ENCODE measurements around the gene TCF19.

DNA sequence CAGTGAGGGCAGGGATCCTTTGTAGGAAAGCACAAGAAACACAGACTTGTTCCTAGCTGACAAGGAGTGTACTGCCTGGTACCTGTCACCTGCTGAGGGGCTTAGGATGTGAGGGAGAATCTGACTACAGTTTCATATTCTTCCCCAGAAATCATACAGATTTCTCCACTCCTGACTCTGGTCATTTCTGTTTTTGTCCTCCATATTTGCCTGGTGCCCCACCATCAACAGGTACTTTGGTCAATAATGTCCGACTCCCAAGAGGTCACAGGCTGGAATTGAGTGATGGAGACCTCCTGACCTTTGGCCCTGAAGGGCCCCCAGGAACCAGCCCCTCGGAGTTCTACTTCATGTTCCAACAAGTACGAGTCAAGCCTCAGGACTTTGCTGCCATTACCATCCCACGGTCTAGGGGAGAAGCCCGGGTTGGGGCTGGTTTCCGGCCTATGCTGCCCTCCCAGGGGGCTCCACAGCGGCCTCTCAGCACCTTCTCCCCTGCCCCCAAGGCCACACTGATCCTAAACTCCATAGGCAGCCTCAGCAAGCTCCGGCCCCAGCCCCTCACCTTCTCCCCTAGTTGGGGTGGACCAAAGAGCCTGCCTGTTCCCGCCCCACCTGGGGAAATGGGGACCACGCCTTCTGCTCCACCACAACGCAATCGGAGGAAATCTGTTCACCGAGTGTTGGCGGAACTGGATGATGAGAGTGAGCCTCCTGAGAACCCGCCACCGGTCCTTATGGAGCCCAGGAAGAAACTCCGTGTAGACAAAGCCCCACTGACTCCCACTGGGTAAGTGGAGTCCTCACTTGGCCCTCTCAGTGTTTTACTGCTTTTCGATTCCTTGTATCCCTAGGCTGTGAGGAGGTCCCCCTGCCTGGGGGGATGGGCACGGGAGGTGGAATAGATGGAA is 3.1 kb downstream of the TCF19 start:
- TF ChIP-seq TAF1 (IDR thresholded peaks at IDR 0.05; ENCODE audit: borderline replicate concordance, insufficient read depth, low read length) (no peak), POLR2AphosphoS5 (IDR thresholded peaks at IDR 0.05; ENCODE audit: low read depth, low read length) (no peak), SIN3A (IDR thresholded peaks at IDR 0.05; ENCODE audit: borderline replicate concordance, insufficient read depth, low read length) (no peak), FOXP2 (optimal IDR thresholded peaks at IDR 0.05; ENCODE audit: borderline replicate concordance, extremely low read depth, extremely low read length, insufficient read depth) (no peak)
- TF ChIP-seq, protein P1, sequence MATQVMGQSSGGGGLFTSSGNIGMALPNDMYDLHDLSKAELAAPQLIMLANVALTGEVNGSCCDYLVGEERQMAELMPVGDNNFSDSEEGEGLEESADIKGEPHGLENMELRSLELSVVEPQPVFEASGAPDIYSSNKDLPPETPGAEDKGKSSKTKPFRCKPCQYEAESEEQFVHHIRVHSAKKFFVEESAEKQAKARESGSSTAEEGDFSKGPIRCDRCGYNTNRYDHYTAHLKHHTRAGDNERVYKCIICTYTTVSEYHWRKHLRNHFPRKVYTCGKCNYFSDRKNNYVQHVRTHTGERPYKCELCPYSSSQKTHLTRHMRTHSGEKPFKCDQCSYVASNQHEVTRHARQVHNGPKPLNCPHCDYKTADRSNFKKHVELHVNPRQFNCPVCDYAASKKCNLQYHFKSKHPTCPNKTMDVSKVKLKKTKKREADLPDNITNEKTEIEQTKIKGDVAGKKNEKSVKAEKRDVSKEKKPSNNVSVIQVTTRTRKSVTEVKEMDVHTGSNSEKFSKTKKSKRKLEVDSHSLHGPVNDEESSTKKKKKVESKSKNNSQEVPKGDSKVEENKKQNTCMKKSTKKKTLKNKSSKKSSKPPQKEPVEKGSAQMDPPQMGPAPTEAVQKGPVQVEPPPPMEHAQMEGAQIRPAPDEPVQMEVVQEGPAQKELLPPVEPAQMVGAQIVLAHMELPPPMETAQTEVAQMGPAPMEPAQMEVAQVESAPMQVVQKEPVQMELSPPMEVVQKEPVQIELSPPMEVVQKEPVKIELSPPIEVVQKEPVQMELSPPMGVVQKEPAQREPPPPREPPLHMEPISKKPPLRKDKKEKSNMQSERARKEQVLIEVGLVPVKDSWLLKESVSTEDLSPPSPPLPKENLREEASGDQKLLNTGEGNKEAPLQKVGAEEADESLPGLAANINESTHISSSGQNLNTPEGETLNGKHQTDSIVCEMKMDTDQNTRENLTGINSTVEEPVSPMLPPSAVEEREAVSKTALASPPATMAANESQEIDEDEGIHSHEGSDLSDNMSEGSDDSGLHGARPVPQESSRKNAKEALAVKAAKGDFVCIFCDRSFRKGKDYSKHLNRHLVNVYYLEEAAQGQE (IDR thresholded peaks at IDR 0.05; ENCODE audit: insufficient read depth in 1 of 2, low read depth in 2 of 2, low read length in 2 of 2), result no peak
